Measurements from ENCODE around the gene PANK4. TPM values are rescaled to one million over a fixed set of nuclear protein-coding genes. Genes with fewer than 3 reads are reported as not detected.

Gene PANK4
- total RNA-seq, 4 donors from 2014 or later: 22.5 to 48.9 (median 37.9) TPM

DNA sequence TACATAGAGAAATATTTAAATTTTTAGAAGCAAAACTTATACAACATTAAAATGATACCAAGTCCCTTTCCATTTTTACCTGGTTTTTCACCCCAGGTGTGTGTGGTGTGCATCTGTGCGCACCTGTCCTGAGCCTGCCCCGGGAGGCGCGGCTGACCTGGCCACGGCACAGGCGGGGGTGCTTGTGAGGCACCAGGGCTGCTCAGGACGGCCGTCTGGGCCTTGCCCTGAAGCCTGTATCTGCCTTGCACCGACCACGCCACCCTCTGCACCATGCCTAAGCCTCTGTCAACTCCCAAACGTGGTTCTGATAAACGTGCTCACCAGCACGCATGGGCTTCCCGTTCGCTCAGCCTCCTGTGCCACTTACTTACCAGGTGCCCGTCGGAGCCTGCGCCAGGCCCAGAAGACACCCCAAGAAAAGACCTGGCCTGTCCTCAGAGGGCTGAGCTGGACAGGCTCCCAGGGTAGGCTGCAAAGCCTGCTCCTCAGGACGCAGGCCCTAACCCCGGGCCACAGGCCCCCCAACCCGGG lies 20.9 kb downstream of the PANK4 start:
- Histone ChIP-seq H3K4me1 (peaks cover 3 to 35% (median 28%) of the 10 kb centered on the region in 4 donors), H3K36me3 (peaks cover 25 to 36% (median 33%) of the 10 kb centered on the region in 4 donors), H3K4me3 (no peak overlapping the region), H3K27me3 (peaks cover 0 to 56% (median 29%) of the 10 kb centered on the region in 4 donors), H3K9me3 (no peaks in the 10 kb centered on the region), H3K27ac (replicated peaks in 1 of 4) (no peak overlapping the region)
- DNase-seq (ENCODE audit: extremely low spot score): no peak
- 63% methylated on average over 18 of the region's 21 CpGs for WGBS
- TF ChIP-seq EP300 (IDR thresholded peaks at IDR 0.05) (no peak), POLR2AphosphoS5 (IDR thresholded peaks at IDR 0.05) (no peak), POLR2A (IDR thresholded peaks at IDR 0.05; ENCODE audit: low read depth) (no peak)
- TF ChIP-seq, protein P1, sequence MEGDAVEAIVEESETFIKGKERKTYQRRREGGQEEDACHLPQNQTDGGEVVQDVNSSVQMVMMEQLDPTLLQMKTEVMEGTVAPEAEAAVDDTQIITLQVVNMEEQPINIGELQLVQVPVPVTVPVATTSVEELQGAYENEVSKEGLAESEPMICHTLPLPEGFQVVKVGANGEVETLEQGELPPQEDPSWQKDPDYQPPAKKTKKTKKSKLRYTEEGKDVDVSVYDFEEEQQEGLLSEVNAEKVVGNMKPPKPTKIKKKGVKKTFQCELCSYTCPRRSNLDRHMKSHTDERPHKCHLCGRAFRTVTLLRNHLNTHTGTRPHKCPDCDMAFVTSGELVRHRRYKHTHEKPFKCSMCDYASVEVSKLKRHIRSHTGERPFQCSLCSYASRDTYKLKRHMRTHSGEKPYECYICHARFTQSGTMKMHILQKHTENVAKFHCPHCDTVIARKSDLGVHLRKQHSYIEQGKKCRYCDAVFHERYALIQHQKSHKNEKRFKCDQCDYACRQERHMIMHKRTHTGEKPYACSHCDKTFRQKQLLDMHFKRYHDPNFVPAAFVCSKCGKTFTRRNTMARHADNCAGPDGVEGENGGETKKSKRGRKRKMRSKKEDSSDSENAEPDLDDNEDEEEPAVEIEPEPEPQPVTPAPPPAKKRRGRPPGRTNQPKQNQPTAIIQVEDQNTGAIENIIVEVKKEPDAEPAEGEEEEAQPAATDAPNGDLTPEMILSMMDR (IDR thresholded peaks at IDR 0.05): no peak
- intact Hi-C loops (cut with DNase I): no loop called here

DNA sequence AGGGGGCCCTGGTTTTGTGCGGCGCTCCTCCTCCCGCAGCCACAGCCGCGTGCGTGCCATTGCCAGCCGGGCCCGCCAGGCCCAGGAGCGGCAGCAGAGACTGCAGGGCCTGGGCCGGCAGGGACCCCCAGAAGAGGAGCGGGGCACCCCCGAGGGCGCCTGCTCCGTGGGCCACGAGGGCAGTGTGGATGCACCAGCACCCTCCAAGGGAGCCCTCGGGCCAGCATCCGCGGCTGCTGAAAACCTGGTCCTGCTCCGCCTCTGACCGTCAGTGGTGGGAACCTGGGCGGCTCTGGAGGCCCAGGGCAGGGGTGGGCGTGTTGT lies 21.5 kb downstream of the PANK4 start:
- no CpG with 5 or more reads among the region's 22 CpGs for WGBS
- Histone ChIP-seq H3K9me3 (no peaks in the 10 kb centered on the region), H3K27me3 (peaks cover 0 to 62% (median 29%) of the 10 kb centered on the region in 4 donors), H3K4me1 (peaks cover 3 to 35% (median 30%) of the 10 kb centered on the region in 4 donors), H3K4me3 (no peak overlapping the region), H3K27ac (replicated peaks in 1 of 4) (no peak overlapping the region), H3K36me3 (peaks cover 19 to 30% (median 27%) of the 10 kb centered on the region in 4 donors)
- intact Hi-C loops (cut with DNase I): no loop called here
- TF ChIP-seq EP300 (IDR thresholded peaks at IDR 0.05) (no peak), POLR2AphosphoS5 (IDR thresholded peaks at IDR 0.05) (no peak), POLR2A (IDR thresholded peaks at IDR 0.05; ENCODE audit: low read depth) (no peak)
- TF ChIP-seq, protein P1 (IDR thresholded peaks at IDR 0.05): no peak
- DNase-seq (ENCODE audit: extremely low spot score): no peak

DNA sequence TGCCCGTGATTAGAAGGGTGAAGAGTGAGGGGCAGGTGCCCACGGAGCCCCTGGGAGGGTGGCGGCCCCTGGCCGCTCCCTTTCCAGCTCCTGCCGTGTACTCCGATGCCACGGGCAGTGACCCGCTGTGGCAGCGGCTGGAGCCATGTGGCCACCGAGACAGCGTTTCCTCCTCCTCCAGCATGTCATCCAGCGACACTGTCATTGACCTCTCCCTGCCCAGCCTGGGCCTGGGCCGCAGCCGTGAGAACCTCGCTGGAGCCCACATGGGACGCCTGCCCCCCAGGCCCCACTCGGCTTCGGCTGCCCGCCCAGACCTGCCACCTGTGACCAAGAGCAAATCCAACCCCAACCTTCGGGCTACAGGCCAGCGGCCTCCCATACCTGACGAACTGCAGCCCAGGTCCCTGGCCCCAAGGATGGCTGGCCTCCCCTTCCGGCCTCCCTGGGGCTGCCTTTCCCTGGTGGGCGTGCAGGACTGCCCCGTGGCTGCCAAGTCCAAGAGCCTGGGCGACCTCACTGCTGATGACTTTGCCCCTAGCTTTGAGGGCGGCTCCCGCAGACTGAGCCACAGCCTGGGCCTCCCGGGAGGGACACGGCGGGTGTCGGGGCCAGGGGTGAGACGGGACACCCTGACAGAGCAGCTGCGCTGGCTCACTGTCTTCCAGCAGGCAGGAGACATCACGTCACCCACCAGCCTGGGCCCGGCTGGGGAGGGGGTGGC lies 22.0 kb downstream of the PANK4 start:
- 51% methylated on average over 10 of the region's 36 CpGs for WGBS
- TF ChIP-seq POLR2AphosphoS5 (IDR thresholded peaks at IDR 0.05) (no peak), EP300 (IDR thresholded peaks at IDR 0.05) (no peak), POLR2A (IDR thresholded peaks at IDR 0.05; ENCODE audit: low read depth) (no peak)
- TF ChIP-seq, protein P1 (IDR thresholded peaks at IDR 0.05): no peak
- Histone ChIP-seq H3K4me1 (peaks cover 3 to 35% (median 30%) of the 10 kb centered on the region in 4 donors), H3K27ac (replicated peaks in 1 of 4) (no peak overlapping the region), H3K9me3 (no peaks in the 10 kb centered on the region), H3K4me3 (no peak overlapping the region), H3K36me3 (peaks cover 13 to 25% (median 21%) of the 10 kb centered on the region in 4 donors), H3K27me3 (peaks cover 0 to 67% (median 29%) of the 10 kb centered on the region in 4 donors)
- no peak for DNase-seq (ENCODE audit: extremely low spot score)
- intact Hi-C loops (cut with DNase I): no loop called here

DNA sequence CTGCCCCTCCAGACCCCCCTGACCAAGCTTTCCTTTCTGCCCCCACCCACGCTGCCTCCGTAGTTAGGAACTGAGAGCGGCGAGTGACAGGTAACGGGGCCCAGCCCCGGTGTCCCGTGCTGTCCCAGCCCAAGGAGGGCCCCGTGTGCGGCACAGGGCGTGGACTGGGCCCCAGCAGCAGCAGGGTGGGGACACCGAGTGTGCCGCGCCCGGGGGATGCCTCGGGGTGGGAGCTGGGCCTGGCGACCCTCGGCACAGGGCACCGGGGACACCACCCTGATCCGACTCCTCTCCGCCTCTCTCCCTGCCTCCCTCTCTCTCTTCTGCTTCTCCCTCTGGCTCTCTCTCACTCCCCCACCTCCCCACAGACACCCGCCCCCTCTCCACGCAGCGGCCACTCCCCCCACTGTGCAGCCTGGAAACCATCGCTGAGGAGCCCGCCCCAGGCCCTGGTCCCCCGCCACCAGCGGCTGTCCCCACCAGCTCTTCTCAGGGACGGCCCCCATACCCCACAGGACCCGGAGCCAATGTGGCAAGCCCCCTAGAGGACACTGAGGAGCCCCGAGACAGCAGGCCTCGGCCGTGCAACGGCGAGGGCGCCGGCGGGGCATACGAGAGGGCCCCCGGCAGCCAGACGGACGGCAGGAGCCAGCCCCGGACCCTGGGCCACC lies 22.7 kb downstream of the PANK4 start:
- intact Hi-C loops (cut with DNase I): no loop called here
- no peak for TF ChIP-seq EP300 (IDR thresholded peaks at IDR 0.05)
- TF ChIP-seq, protein P1 (IDR thresholded peaks at IDR 0.05): no peak
- TF ChIP-seq POLR2A (IDR thresholded peaks at IDR 0.05; ENCODE audit: low read depth): no peak
- no peak for TF ChIP-seq POLR2AphosphoS5 (IDR thresholded peaks at IDR 0.05)
- WGBS: 43% methylated on average over 28 of the region's 42 CpGs
- Histone ChIP-seq H3K27ac (replicated peaks in 1 of 4) (no peak overlapping the region), H3K36me3 (peaks cover 8 to 18% (median 14%) of the 10 kb centered on the region in 4 donors), H3K4me1 (peaks cover 3 to 35% (median 30%) of the 10 kb centered on the region in 4 donors), H3K9me3 (no peaks in the 10 kb centered on the region), H3K27me3 (peaks cover 0 to 74% (median 29%) of the 10 kb centered on the region in 4 donors), H3K4me3 (no peak overlapping the region)
- DNase-seq (ENCODE audit: extremely low spot score): no peak

All from esophagus muscularis mucosa (tissue), 4 donors.